ENCODE results near the gene GSG1L. TPM values are rescaled to one million over a fixed set of nuclear protein-coding genes. Genes with fewer than 3 reads are reported as not detected.

Gene GSG1L
- total and polyA plus RNA-seq, 9 of the 15 experiments (the other 6 are each of a cell fraction or from before 2014, with no cell fraction given), result not detected

GRCh38 chr16:28089205-28089991 lies 25.9 kb upstream of the GSG1L start (continued):
- TF ChIP-seq SUPT5H (IDR thresholded peaks at IDR 0.05) (peak; percentile 52; the same call in 1 of the 2 replicates), KHSRP (IDR thresholded peaks at IDR 0.05) (no peak), KLF10 (CRISPR knock-in tag; IDR thresholded peaks at IDR 0.05) (no peak), ELF4 (CRISPR knock-in tag; IDR thresholded peaks at IDR 0.05) (no peak), CREBBP (IDR thresholded peaks at IDR 0.05; ENCODE audit: low read depth, low read length) (peak; percentile 6), CHCHD3 (CRISPR knock-in tag; IDR thresholded peaks at IDR 0.05) (no peak), SRSF9 (IDR thresholded peaks at IDR 0.05; ENCODE audit: borderline replicate concordance, low read depth, low read length) (no peak), EGR1 (conservative IDR thresholded peaks at IDR 0.05) (peak; percentile 51), SPI1 (IDR thresholded peaks at IDR 0.05; ENCODE audit: borderline replicate concordance, low read depth, low read length) (no peak), NELFE (IDR thresholded peaks at IDR 0.05; ENCODE audit: insufficient read depth, insufficient read length) (no peak), STAT5A (IDR thresholded peaks at IDR 0.05; ENCODE audit: borderline replicate concordance, low read length) (peak; percentile 32; the same call in 1 of the 2 replicates), ELF1 (tag; IDR thresholded peaks at IDR 0.05) (no peak), L3MBTL2 (IDR thresholded peaks at IDR 0.05) (no peak), ZNF280B (CRISPR knock-in tag; IDR thresholded peaks at IDR 0.05) (no peak), SNRNP70 (optimal IDR thresholded peaks at IDR 0.05; ENCODE audit: low read depth, low read length) (no peak), BRF1 (IDR thresholded peaks at IDR 0.05; ENCODE audit: borderline replicate concordance, extremely low read depth, insufficient read length) (no peak), ZBTB2 (IDR thresholded peaks at IDR 0.05) (no peak), MTF1 (CRISPR knock-in tag; IDR thresholded peaks at IDR 0.05; ENCODE audit: borderline replicate concordance) (no peak), GATAD2A (IDR thresholded peaks at IDR 0.05) (no peak), RBBP5 (IDR thresholded peaks at IDR 0.05; ENCODE audit: borderline replicate concordance, insufficient read depth, low read length, poor library complexity, severe bottlenecking) (no peak), NFXL1 (CRISPR knock-in tag; IDR thresholded peaks at IDR 0.05) (no peak), PHF21A (IDR thresholded peaks at IDR 0.05; ENCODE audit: borderline replicate concordance, low read depth) (no peak), GTF2B (IDR thresholded peaks at IDR 0.05; ENCODE audit: extremely low read depth, insufficient read length) (no peak), POLR2G (IDR thresholded peaks at IDR 0.05; ENCODE audit: low read depth, low read length) (peak; percentile 36; the same call in 1 of the 2 replicates)

Measured in K562 (cell line).